HCT116 (cell line): ENCODE results near the gene TMA7B.

Experiments
- EGR1 ChIP-seq: IDR thresholded peaks from 2 replicates; pipeline ENCODE4 v1.6.1; 2012; ENCODE audit warnings: low read depth
- ELF1 ChIP-seq: IDR thresholded peaks from 2 replicates; pipeline ENCODE4 v1.6.1; 2012; ENCODE audit warnings: low read depth, borderline replicate concordance
- EZH2 ChIP-seq: fragments of 200-600 bp; sonication (generic); IDR thresholded peaks from 2 replicates; pipeline ENCODE4 v1.6.1; 2017; ENCODE audit warnings: antibody characterized with exemption, mixed run types
- EZH2phosphoT487 ChIP-seq: fragments of 200-600 bp; IDR thresholded peaks from 2 replicates; pipeline ENCODE4 v1.6.1; 2018; ENCODE audit warnings: antibody characterized with exemption, borderline replicate concordance
- FOSL1 ChIP-seq: IDR thresholded peaks from 2 replicates; pipeline ENCODE4 v1.6.1; 2012; ENCODE audit warnings: low read depth
- POLR2A ChIP-seq: IDR thresholded peaks from 2 replicates; pipeline ENCODE4 v1.7.0; 2011; ENCODE audit warnings: borderline replicate concordance; ENCODE audit not compliant: insufficient read depth, insufficient read length; ENCODE audit errors: extremely low read depth
- POLR2AphosphoS5 ChIP-seq: IDR thresholded peaks from 2 replicates; pipeline ENCODE4 v1.6.1; 2011; ENCODE audit warnings: mild to moderate bottlenecking, low read depth, low read length, moderate library complexity
- RAD21 ChIP-seq: IDR thresholded peaks from 2 replicates; pipeline ENCODE4 v1.6.1; 2012; ENCODE audit warnings: low read depth, mild to moderate bottlenecking
- SP1 ChIP-seq: IDR thresholded peaks from 2 replicates; pipeline ENCODE4 v1.6.1; 2012; ENCODE audit warnings: low read depth
- TCF7L2 ChIP-seq: IDR thresholded peaks from 2 replicates; pipeline ENCODE4 v1.7.0; 2011; ENCODE audit warnings: borderline replicate concordance, inconsistent platforms; ENCODE audit not compliant: insufficient read depth, insufficient read length; ENCODE audit errors: extremely low read depth
- ZFX ChIP-seq: fragments of 450-650 bp; IDR thresholded peaks from 2 replicates; pipeline ENCODE4 v1.6.1; 2017
- TF ChIP-seq, protein P1 (sequence below): IDR thresholded peaks from 2 replicates; pipeline ENCODE4 v1.6.1; 2011; ENCODE audit warnings: mild to moderate bottlenecking, low read length, moderate library complexity; ENCODE audit not compliant: insufficient replicate concordance; ENCODE audit errors: extremely low read depth
- TF ChIP-seq, protein P2 (sequence below), 3 experiments: fragments of 200-600 bp in 1 of 3; sonication (generic) in 1 of 3; IDR thresholded peaks in 2 of 3; conservative IDR thresholded peaks in 1 of 3; 2 replicates each; pipeline ENCODE4 v1.5.1; 2012 to 2017; ENCODE audit warnings: low read depth in 2 of 3, low read length in 2 of 3, antibody characterized with exemption in 1 of 3, borderline replicate concordance in 1 of 3, control low read depth in 1 of 3, mild to moderate bottlenecking in 1 of 3, mixed read lengths in 1 of 3, mixed run types in 1 of 3, moderate library complexity in 1 of 3; ENCODE audit not compliant: insufficient read depth in 1 of 3

DNA sequence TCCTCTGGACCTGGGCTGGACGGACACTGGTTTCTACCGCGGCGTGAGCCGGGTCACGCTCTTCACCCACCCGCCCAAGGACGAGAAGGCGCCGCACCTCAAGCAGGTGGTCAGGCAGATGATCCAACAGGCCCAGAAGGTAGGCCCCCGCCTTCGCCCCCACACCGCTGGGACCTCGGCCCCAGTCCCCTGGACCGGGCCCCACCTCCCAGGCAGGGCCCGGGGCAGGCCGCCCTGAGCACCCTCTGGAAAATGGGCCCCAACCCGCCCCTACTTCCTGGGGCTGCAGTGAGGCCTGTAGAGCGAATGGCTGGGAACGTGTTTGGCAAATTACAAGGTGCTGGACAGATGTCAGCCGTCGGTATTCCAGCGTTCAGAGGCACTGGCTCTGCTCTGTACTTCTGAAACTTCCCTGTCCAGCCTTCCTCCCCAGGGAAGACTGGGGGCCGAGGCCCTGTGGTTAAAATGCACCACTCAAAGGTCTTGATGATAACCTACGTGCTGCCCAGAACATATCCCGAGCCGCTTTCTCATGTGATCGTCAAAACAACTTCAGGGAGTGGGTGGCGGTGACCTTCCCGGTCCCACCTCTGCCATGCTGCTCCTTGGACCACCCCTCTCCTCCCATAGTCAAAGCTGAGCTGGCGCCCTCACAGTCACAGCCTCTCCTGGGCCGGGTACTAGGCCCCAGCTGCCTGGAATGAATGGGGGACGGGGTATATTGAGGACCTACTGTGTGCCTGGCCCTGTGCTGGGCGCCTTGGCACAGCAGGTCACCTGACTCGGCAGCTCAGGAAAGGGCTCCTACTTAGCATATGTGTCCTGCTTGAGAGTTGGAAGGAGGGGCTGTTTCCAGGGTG lies 35.4 kb downstream of the TMA7B start:
- TF ChIP-seq POLR2A (no peak), ZFX (peak; percentile 74), RAD21 (no peak), EZH2phosphoT487 (no peak), EZH2 (no peak), FOSL1 (no peak), POLR2AphosphoS5 (no peak), EGR1 (no peak), TCF7L2 (no peak), SP1 (no peak), ELF1 (no peak)
- TF ChIP-seq, protein P1, sequence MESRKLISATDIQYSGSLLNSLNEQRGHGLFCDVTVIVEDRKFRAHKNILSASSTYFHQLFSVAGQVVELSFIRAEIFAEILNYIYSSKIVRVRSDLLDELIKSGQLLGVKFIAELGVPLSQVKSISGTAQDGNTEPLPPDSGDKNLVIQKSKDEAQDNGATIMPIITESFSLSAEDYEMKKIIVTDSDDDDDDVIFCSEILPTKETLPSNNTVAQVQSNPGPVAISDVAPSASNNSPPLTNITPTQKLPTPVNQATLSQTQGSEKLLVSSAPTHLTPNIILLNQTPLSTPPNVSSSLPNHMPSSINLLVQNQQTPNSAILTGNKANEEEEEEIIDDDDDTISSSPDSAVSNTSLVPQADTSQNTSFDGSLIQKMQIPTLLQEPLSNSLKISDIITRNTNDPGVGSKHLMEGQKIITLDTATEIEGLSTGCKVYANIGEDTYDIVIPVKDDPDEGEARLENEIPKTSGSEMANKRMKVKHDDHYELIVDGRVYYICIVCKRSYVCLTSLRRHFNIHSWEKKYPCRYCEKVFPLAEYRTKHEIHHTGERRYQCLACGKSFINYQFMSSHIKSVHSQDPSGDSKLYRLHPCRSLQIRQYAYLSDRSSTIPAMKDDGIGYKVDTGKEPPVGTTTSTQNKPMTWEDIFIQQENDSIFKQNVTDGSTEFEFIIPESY: no peak
- TF ChIP-seq, protein P2, sequence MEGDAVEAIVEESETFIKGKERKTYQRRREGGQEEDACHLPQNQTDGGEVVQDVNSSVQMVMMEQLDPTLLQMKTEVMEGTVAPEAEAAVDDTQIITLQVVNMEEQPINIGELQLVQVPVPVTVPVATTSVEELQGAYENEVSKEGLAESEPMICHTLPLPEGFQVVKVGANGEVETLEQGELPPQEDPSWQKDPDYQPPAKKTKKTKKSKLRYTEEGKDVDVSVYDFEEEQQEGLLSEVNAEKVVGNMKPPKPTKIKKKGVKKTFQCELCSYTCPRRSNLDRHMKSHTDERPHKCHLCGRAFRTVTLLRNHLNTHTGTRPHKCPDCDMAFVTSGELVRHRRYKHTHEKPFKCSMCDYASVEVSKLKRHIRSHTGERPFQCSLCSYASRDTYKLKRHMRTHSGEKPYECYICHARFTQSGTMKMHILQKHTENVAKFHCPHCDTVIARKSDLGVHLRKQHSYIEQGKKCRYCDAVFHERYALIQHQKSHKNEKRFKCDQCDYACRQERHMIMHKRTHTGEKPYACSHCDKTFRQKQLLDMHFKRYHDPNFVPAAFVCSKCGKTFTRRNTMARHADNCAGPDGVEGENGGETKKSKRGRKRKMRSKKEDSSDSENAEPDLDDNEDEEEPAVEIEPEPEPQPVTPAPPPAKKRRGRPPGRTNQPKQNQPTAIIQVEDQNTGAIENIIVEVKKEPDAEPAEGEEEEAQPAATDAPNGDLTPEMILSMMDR (IDR thresholded peaks at IDR 0.05 in 2 of 3, conservative IDR thresholded peaks at IDR 0.05 in 1 of 3; ENCODE audit: borderline replicate concordance in 1 of 3, insufficient read depth in 1 of 3, low read depth in 2 of 3, low read length in 2 of 3): no peak
